Activated T-helper 9 cell treated with anti-CD3 and anti-CD28 coated beads, Interleukin-2, amount 50 U/mL, for 16 hours (primary cell): ENCODE results near the gene KLHL6.

Experiments used
- DNase-seq: peaks from one replicate; pipeline ENCODE4 v3.0.0-alpha.2; 2020; ENCODE audit warnings: low read depth

KLHL6 gene

DNA sequence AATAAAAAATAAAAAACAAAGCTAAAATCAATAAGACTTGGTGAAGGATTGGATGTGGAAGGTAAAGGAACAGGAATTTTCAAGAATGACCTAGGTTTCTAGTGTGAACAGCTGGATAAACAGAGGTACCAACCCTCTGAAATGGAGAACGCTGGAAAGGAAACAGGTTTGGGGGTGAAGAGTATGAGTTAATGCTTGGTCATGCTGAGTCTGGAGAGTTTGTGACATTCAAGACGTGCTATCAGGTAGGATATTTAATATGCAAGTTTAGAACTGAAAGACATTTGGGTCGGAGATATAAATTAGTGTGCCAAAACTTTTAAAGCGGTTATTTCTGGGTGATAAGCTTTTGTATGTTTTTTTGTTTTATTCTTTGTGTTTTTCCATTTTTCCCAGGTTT is 11.4 kb upstream of the KLHL6 start:
- DNase-seq: no peak

DNA sequence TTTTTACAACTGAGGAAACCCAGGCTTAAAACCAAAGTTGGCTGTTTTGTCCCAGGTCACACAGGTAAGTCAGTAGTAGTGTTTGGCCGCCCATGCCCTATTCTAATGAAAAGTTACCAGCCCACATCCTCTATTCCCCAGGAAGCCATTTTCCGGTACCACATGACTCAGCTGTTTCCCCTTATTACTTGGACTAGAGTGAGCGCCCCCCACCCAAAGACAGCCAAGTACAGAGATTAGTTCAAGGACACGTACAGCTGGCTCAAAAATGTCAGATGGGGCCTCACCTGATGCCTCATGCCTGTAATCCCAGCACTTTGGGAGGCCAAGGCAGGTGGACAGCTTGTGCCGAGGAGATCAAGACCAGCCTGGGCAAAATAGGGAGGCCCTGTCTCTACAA is 8.5 kb upstream of the KLHL6 start:
- DNase-seq: no peak

DNA sequence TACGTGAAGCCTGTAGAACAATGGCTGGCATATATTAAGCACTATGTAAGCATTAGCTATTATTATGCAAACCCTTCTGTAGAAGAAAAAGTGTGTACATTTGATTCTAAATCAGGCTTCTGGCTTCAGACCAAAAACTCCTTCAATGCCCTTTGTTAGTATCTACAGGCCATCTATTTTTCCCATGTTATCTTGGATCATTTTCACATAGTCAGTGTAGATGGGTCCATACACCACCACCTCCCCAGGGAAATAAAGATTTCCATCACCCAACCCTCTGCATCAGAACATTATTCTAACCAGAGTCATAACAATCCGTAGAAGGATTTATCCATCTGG is 8.0 kb upstream of the KLHL6 start:
- no peak for DNase-seq

DNA sequence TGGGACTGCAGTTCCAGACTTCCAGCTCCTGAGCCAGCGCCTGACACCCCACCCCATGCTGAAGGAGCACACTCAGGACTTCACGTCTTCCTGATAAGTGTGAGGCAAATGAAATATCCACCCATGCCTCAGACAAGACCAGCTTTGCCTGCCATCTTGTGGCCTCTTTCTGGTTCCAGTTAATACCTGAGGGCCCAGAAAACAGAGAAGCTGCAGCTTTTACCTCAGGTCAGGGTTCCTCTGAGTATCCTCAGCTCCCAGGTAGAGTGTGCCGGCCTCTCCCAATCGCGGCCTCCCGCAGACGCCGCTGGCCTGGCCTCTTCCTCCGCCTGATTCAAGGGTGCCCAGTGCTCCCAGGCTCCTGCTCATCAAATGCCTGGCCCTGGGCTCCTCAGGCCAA is 5.1 kb upstream of the KLHL6 start:
- DNase-seq: no peak

DNA sequence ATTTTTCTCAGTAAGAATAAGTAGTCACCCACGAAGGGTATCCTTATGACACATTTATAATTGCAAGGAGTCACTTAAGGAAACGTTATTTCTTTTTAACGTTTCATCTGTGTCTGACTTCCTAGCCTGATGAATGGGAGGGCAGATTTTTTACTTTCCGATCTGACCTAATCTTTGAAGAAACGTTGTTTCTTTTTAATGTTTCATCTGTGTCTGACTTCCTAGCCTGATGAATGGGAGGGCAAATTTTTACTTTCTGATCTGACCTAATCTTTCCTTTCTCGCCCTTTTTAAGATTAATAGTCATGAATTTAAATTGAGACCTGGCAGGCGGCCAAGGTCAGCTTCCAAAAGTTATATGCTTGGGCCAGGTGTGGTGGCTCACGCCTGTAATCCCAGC is 3.0 kb upstream of the KLHL6 start:
- DNase-seq: no peak

DNA sequence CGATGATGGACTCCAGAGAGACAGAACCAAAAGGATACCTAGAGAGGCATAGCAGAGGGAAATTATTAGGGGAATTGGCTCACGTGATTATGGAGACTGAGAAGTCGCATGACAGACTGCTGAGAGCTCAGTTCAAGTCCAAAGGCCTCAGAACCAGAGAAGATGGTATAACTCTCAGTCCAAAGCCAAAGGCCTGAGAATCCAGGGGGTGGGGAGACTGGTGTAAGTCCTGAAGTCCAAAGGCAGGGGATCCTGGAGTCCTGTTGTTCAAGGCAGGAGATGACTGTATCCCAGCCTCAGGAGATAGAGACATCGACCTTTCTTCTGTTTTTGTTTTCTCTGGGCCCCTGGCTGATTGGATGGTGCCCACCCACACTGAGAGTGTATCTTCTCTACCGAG is 1.2 kb upstream of the KLHL6 start:
- no peak for DNase-seq

DNA sequence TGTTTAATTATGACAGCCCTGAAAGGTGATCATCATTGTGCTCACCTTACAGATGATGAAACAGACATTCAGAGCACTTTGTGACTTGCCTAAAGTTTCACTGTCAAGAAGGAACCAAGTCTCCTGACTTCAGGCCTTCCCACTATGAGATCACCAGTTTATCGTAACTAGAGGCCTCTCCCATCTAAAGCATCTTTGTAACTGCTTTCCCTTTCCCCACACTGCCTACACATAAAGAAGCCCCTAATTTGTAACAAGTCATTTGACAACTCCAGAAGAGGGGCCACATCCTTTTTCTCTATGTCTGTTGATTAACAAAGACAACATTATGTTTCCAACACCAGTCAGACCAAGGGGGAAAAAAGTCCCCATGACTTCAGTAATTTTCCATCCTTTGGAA is 1.1 kb downstream of the KLHL6 start:
- DNase-seq: no peak

DNA sequence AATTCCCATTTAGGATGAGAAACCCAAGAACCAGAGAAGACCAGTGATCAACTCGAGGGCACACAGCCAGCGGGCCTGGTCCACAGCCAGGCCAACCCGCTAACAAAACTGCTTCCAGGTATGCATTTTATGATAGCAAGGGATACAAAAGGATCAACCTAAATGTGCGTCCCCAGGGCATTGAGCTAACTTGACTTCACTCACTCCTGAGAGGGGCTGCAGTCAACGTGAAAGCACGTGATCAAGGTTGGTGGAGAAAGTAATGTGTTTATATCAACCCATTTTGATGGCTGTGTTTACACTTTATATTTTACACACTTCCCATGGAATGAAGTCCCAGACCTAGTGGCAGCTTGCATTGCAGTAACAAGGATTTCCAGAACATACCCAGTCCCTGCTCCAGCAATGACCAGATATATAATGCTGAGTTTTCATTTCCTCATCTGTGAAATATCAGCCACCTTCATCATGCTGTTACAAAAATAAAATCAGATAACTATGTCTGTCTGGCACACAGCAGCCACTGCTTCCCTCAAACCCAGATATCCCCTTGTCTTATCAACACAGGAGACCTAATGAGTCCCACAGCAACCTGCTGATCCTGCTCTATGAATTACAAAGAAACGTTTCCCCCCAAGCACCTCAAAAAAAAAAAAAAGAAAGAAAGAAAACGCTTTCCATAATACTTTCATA is 2.0 kb downstream of the KLHL6 start:
- DNase-seq: no peak

DNA sequence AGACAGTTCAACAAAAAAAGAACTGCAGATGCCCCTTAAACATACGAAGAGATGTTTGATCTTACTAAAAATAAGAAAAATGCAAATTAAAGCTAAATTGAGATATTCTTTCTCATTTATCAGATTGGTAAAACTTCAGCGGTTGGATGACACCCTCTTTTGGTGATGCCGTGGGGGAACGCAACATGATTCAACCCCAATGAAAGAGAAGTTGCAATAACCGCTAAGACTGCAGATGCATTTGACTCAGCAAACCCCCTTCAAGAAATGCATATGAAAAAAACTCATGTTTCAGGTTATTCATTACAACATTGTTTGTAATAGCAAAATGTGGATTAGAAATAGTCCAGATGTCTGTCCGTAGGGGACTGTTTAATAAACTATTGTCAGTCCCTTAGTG is 3.6 kb downstream of the KLHL6 start:
- DNase-seq: no peak

DNA sequence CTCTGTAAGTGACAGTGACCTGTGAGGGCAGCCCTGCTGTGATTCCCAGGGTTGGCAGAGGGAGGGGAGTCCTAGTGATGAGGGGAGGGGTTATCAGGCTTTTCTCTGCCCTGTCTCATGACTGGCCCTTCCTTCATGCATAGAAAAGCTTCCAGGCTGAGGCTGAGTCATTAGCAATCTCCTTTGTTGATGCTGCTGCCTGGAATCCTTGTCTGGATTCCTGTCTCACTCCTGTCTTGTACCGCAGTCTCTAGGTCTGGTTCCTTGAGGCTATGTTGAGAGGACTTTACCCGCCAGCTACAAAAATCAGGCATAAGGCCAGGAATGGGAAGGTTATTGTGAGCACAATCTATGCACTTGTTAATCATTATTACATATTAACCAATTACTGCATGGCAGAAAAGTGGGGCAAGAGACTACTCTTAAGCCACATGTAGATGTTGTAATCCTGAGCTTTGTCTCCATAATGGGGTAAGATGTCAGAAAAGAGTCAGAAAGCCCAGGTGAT is 7.2 kb downstream of the KLHL6 start:
- no peak for DNase-seq

DNA sequence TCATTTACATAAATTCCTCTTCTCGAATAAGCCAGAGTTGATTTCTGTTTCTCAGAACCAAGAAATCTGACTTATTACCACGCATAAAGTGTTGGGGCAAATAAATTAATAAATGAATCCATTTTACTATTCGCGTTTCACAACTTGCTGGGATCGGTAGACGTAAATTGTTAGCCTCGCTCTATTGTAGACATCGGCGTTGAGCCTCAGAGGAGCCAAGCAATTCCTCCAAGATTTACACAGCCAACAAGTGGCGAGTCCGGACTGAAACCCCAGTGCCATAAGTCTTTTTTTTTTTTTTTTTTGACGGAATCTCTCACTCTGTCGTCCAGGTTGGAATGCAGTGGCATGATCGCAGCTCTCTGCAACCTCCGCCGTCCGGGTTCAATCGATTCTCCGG is 8.9 kb downstream of the KLHL6 start:
- no peak for DNase-seq

DNA sequence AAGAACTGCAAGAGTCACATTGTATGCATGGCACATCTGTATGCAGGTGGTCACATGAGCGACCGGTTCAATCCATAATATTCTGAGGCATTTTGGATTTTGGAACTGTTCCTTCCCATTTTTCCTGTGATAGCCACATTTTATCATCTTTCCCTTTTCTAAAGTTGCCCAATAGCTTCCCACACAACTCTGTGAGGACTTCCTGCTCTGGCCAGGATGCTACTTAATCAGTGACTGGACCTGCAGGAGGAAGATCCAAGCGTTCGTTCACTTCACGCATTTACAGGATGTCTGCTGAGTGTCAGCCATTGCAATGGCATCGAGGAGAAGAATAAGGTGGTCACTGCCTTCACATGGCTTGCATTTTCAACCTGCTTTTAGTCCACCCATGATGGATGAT is 9.8 kb downstream of the KLHL6 start:
- DNase-seq: no peak

DNA sequence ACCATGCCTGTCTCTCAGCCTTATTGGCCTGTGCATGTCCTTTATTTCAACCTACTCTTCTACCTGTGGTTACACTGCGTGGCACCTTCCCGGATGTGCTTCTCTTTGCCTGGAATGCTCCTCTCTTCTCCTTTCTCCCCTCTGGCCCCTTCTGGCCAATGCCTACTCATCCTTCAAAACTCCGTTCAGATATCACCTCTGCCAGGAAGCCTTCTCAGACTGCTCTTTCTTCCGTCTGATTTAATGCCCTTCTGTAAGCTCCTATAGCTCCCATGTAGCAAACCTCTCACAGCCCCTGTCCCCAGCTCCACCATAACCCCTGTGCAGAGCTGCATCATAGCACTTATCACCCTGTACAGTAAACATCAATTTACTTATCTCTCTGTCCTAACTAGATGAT is 13.2 kb downstream of the KLHL6 start:
- DNase-seq: no peak

DNA sequence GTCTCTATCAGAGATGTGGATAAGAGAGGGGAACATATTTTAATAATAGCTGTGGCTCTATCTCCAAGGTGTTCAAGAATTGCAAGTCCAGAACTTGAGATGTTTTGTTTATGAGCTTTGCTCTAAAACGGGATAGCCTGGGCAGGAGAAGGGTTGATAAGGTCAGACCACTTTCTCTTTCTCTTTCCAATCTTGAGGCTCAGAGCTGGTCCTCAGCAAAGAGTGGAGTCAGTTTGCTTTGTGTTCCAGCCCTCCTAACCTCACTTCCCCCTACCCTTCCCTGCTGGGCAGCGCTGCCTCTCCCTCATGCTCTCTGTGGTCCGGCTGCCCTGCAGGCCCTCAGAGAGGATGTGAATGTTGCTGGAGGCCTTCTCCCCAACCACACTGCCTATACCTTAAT is 13.8 kb downstream of the KLHL6 start:
- DNase-seq: no peak

DNA sequence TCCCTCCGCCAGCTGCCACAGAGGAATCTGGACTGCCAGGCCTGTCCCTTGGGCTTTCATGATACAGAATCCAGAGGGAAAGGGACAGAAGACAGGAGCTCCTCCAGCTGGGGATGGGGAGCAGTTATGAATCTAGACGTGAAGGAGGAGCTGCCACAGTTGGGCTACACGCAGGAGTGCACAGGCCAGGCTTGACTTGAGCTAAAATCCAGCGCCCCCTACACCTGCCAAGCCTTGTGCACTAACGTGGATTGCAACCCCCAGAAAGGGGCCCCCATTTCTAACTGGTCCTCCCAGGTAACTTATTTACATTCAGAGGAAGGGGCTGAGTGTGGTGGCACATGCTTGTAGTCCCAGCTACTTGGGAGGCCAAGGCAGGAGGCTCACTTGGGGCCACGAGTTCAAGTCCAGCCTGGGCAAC is 14.3 kb downstream of the KLHL6 start:
- DNase-seq: no peak

DNA sequence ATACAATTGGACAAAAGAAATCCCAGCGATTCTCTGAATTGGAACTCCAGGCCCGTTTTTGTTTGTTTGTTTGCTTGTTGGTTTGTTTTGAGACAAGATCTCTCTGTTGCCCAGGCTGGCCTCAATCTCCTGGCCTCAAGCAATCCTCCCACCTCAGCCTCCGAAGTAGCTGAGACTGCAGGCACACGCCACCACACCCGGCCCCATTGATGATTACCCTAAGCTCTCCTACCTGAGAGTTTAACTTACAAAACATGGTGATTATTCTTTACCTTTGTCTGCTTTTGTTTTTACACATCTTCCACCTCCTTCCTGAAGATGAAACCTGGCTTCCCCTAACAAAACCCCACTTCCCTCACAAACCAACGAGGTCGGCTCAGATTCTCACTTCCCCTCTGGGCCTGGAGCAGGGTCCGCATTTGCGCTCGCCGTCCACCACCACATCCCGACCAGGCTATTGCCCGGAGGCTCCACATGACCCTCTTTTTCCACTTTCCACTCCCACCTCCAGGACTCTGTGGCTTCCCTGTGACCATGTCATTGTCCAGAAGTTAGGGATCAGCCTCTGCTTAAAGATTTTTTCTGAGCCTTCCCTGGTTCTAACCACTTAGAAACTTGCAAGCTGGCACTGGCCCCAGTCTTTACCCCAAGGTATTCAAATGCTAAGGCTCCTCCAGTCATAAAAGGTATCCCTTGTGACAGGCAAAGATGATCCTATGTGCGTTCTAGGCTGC is 14.8 kb downstream of the KLHL6 start:
- no peak for DNase-seq

DNA sequence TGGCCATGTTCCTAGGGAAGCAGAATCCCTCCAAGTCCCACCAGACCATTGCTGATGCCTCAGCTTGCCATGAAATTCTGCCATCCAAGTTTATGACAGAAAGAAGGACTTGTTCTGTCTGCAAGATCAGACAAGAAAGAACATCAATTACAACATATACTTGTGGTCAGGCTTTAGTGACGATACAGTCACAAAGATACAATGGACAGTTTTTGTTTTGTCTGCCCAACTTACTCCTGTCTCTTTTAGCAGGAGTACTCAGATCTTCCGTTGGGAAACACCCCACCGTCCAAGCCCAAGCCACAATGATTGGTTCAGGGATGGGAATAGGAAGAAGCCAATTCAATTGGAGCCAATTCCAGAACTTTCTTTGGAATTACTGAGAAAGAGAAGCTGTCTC is 15.7 kb downstream of the KLHL6 start:
- DNase-seq: no peak

DNA sequence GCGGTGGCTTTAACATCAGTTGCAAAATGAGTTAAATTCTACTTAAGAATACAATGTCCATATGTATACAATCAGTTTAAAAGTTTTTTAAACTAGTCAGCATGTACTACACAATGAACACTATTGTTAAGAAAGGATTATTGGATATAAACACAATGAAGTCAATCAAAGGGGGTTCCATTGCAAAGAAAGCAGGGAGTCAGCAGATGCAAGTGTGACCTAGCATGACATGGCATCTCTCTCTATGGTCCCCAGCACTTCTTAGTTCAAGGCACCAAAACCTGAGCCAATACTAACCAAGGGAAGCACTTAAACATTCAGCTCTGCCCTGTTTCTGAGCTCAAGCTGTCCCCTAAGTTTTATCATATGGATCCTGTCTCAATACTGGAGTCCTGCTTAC is 17.0 kb downstream of the KLHL6 start:
- DNase-seq: no peak

DNA sequence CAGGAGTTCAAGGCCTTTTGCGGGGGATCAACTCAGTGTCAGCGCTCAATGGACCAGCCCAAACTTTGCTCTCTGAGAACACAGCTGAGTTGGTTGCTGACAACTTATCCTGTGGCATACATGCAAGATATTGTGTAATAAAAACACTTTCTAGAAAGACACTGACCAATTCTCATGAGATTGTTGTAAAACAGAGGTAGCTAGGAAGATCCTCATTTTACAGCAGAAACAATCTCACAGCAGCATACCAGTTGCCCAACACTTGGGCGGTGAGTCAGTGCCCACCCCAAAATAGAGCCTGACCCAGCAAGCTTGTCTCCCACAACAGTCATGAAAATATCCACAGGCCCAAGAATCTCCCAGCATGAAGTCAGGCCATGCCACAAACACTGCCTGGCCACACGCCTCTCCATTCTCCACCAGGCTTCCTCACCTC is 18.2 kb downstream of the KLHL6 start:
- no peak for DNase-seq

DNA sequence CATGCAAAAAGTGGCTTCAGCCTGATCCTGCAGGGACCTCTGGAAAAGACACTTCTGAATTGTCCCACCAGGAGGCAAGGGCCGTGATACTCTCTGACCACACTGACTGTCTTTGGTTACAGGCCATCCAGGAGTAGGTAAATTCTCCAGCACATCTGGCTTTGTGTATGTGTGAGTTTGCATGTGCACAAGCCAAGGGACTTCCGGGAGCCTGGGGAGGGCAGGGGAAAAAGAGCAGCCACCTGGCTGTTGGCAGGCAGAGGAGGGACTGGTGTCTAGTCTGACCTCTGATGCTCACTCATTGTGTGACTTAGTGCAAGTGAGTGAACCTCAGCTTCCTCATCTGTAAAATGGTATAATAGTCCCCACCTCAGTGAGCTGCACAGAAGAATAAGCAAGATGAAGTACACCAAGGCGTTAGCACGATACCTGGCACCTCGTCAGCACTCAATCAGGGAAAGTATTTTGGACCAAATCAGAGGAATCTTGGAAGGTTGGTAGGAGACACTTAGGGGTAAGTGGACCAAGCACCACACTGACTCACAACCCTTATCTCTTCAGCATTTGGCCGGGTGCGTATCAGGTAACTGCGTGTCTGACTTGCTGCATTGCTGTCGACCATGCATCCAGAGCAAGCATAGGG is 19.1 kb downstream of the KLHL6 start:
- no peak for DNase-seq

DNA sequence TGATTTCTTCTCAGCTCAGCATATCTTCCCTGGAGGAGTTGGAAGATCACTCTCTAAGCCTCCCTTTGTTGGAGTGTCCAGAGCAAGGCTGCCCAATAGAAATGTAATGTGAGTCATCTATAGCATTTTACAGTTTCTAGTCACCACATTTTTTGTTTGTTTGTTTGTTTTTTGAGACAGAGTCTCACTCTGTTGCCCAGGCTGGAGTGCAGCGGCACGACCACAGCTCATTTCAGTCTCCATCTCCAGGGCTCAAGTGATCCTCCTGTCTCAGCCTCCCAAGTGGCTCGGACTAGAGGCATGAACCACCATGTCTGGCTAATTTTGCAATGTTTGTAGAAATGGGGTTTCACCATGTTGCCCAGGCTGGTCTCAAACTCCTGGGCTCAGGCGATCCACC is 21.3 kb downstream of the KLHL6 start:
- no peak for DNase-seq

DNA sequence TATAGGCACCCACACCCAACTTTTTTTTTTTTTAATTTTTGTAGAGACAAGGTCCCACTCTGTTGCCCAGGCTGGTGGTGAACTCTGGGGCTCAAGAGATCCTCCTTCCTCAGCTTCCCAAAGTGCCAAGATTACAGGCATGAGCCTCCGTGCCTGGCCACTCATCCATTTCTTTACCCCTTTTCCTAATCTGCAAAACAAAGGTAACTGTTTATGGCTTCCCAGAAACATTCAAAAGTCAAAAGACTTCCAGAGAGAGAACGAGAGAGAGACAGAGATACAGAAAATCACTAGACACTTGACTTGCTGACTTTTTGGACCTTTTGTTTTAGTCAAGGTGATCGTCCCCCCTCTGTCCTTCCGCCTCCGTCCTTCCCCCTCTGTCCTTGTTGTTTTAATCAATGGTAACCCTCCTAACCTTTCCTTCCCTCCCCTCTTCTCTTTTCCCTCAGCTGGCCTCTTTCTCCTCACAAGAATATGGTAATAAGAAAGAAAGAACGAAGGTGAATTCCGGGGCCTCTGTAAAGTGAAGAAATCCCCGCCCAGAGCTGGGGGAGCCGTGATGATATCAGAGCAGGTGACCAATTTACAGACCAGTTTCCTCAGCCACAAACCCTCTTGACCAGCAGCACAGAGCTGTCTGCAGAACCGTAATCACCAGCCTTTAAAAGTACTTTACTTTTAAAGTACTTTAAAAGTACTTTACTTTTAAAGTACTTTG is 21.9 kb downstream of the KLHL6 start:
- no peak for DNase-seq
